HG02678 (cell line): Measurements from ENCODE around the gene EFS.
"Not testable (repeated sequence)": the region's sequence is repeated elsewhere in the genome, so short reads cannot be mapped to it uniquely, and the experiment has no call there.

ENCODE experiments used
- ATAC-seq: cut with Tn5 transposase; IDR thresholded peaks from one replicate; pipeline ENCODE4 v1.9.1; 2021; ENCODE audit warnings: mild to moderate bottlenecking, moderate library complexity; ENCODE audit not compliant: unreplicated experiment

EFS gene

GRCh38 chr14:23327947-23328744 is 36.8 kb downstream of the EFS start:
- no peak for ATAC-seq

DNA sequence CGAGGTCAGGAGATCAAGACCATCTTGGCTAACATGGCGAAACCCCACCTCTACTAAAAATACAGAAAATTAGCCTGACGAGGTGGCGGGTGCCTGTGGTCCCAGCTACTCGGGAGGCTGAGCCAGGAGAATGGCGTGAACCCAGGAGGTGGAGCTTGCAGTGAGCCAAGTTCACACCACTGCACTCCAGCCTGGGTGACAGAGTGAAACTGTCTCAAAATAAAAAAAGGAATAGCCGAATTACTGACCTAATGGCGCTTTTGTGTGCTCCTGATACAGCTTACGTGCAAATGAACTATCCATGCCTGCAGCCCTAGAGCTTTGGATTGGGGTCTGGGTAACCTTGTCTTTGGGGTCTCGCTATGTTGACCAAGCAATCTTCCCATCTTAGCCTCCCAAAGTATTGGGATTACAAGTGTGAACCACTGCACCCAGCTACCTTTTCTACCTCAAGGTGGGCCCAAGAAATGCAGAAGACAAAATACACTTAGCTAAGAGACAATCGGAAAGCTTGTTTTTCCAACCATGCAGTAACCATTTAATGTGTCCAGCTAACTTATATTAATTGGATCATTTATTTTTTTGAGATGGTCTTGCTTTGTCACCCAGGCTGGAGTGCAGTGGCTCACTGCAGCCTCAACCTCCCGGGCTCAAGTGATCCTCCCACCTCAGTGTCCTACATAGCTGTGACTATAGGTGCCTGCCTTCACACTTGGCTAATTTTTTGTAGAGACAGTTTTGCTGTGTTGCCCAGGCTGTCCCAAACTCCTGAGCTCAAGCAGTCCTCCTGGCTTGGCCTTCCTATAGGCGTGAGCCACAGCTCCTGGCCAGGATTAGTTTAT is 38.3 kb downstream of the EFS start:
- ATAC-seq: no peak

- ATAC-seq: not testable (repeated sequence)
Observed at GRCh38 chr14:23325746-23326145, 39.2 kb downstream of the EFS start.

- ATAC-seq: no peak
Observed at GRCh38 chr14:23324993-23325392, 40.0 kb downstream of the EFS start.

DNA sequence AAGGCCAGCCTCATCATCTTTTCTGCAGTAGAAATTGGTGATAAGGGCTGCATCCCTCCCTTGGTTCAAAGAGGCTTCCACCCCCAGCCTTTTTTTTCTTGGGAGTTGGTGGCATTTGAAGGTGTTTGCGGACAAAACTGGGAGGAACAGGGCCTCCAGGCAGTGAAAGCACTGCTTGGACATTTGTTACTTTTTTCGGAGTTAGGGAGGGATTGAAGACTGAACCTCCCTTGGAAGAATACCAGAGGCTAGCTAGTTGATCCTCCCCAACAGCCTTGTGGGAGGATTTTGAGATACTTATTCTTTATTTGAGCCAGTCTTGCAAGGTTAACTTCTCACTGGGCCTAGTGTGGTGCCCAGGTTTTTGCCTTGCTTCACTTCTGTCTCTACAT is 40.5 kb downstream of the EFS start:
- no peak for ATAC-seq

GRCh38 chr14:23323838-23324454 is 41.0 kb downstream of the EFS start:
- no peak for ATAC-seq

DNA sequence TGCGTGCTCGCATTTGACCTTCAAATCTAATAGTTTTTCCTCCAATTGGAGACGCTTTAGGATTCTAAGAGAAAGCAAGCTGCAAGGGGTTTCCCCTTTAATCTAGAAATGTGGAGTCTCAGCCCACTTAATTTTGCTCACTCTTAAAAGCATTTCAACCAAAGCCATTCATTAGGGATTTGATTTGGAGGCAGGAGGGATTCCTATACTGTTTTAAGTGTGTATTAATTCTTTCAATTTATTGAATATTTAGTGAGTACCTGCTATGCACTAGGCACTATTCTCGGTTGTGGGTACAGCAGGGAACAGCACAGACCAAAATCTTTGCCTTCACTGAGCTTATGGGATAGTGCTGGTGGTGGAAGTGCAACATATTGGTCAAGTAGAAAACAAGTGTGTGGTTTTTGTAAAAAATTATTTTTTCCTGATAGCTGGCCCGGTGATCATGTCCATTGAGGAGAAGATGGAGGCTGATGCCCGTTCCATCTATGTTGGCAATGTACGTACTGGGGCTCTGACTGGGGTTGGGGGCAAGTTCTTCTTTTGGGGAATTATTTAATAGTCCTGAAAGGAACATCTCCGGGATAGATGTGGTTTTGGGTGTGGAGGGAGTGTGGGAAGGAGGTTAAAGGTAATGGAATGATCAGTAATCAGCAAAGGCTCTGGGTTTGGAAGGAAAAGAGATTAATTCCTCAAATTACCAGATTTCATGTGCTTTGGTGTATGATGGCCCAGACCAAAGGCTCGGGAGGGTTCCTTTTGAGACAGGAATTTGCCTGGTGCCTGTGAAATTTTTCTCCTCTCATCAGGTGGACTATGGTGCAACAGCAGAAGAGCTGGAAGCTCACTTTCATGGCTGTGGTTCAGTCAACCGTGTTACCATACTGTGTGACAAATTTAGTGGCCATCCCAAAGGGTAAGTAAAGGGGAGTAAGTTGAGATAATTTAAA is 42.1 kb downstream of the EFS start:
- ATAC-seq: no peak

- peak; percentile 11 for ATAC-seq
Observed at GRCh38 chr14:23321572-23322547, 43.1 kb downstream of the EFS start.

DNA sequence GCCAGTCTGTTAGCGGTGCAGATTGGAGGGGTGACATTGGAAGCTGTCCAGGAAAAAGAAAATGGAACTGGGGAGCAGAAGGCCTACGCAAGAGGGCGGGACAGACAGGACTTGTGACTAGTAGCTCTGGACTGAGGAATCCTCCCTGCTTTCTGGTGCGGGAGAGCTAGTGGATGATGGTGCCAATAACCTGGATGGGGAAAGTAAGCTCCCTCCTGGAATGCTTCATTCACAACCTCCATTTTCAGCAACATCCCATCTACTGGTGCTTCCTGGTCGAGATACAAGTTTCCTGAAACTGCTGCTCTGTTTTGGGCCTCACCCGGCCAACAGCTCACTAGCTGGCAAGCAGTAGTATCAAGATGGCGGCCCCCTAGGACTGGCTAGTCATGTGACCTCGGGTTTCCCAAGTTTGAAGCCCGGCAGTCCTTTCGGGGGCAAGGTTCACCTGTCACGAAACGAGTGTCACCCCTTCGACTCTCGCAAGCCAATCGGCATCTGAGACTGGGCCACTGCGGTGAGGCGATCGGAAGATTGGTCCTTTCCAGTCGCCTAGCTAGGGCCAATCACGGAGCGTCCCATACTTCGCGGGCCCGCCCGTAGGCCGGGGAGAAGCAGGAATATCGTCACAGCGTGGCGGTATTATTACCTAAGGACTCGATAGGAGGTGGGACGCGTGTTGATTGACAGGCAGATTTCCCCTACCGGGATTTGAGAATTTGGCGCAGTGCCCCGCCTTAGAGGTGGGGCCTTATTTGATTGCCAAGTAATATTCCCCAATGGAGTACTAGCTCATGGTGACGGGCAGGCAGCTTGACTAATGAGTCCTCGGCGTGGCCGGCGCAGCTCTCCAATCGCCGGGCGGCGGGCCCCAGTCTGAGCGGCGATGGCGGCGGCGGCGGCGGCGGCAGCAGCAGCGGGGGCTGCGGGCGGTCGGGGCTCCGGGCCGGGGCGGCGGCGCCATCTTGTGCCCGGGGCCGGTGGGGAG is 44.1 kb downstream of the EFS start, which contains the start of gene PABPN1:
TSS of gene PABPN1 (plus strand) at position 874 of the 988 bp plus-strand sequence. CDS start at position 887, 13 bp downstream.
- peak; percentile 86 for ATAC-seq

GRCh38 chr14:23319746-23320583 is 45.0 kb downstream of the EFS start:
- no peak for ATAC-seq

GRCh38 chr14:23316300-23316699 is 48.7 kb downstream of the EFS start:
- ATAC-seq: no peak

GRCh38 chr14:23310546-23310945 is 54.4 kb downstream of the EFS start:
- no peak for ATAC-seq

GRCh38 chr14:23308721-23309445 is 56.1 kb downstream of the EFS start:
- no peak for ATAC-seq

DNA sequence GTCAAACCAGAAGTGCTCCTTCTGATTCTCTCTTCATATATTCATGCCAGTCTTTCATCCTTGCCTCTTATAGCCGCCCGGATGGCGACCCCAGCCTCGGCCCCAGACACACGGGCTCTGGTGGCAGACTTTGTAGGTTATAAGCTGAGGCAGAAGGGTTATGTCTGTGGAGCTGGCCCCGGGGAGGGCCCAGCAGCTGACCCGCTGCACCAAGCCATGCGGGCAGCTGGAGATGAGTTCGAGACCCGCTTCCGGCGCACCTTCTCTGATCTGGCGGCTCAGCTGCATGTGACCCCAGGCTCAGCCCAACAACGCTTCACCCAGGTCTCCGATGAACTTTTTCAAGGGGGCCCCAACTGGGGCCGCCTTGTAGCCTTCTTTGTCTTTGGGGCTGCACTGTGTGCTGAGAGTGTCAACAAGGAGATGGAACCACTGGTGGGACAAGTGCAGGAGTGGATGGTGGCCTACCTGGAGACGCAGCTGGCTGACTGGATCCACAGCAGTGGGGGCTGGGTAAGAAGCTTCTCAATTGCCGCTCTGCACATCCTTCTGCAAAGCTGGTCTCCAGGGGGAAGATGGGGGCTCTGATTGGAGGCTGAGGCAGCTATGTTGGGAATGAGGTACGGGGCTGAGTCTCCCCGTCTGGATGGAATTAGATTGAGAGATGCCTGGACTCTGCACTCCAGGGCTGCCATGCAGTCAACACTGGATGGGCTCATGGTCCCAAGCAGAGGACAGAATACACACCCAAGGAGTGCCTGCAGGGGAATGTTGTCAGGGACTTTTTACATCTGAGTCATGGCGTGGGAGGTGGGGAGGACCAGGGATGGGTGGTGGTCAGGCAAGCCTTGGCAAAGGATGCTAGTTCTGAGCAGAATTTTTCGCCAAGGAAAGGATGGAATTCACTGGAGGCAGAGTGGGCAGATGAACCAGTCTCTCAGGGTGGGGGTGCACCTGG is 57.0 kb downstream of the EFS start:
- ATAC-seq: no peak

DNA sequence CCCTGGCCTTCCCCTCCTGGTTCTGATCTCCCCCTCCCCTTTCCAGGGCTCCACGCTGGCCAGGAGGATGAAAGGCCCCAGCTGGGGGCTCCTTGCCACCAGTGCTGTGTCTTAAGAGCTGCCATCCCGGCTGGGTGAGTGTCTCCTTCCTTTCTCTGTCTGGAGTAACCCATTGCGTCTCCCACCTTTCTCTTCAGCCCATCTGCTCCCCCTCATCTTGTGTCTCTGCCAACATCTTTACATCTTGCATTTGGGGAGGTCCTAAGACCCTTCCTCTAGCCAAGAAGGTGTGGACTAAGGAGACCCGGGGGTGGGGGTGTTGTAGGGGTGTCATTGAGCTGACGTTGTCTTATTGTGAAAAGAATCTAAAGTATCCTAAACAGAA is 57.8 kb downstream of the EFS start:
- ATAC-seq: no peak
